NCI-H1930 (cell line): ENCODE results near the gene ATOX1.
A peak's percentile ranks its signal among the peaks of the same experiment; 100 is the strongest.
"Not testable (repeated sequence)": the region's sequence is repeated elsewhere in the genome, so short reads cannot be mapped to it uniquely, and the experiment has no call there.

Experiments used
- DNase-seq, 2 experiments: peaks; one replicate each; lab custom pipeline; 2025; lab: John Stamatoyannopoulos, UW

Gene ATOX1

GRCh38 chr5:151758430-151759241 lies at the start of gene ATOX1:
ATOX1 (minus strand) TSS chr5:151758631; CDS start chr5:151758551, 80 bp downstream.
- peak; percentile 79 to 80 for DNase-seq

- no peak for DNase-seq
Observed at GRCh38 chr5:151805414-151806223, 47.2 kb upstream of the ATOX1 start.

- no peak for DNase-seq
Observed at GRCh38 chr5:151800532-151800931, 42.1 kb upstream of the ATOX1 start.

GRCh38 chr5:151799407-151799806 lies 41.0 kb upstream of the ATOX1 start:
- DNase-seq: no peak

GRCh38 chr5:151798674-151799073 lies 40.2 kb upstream of the ATOX1 start:
- no peak for DNase-seq

GRCh38 chr5:151795426-151795825 lies 37.0 kb upstream of the ATOX1 start:
- DNase-seq: no peak

- DNase-seq: no peak
Observed at GRCh38 chr5:151793358-151793757, 34.9 kb upstream of the ATOX1 start.

- DNase-seq: no peak
Observed at GRCh38 chr5:151787817-151788216, 29.4 kb upstream of the ATOX1 start.

- DNase-seq: no peak
Observed at GRCh38 chr5:151786468-151786867, 28.0 kb upstream of the ATOX1 start.

- no peak for DNase-seq
Observed at GRCh38 chr5:151784141-151784540, 25.7 kb upstream of the ATOX1 start.

- not testable (repeated sequence) for DNase-seq
Observed at GRCh38 chr5:151783664-151784063, 25.2 kb upstream of the ATOX1 start.

- DNase-seq: no peak
Observed at GRCh38 chr5:151781201-151781600, 22.8 kb upstream of the ATOX1 start.

- DNase-seq: no peak
Observed at GRCh38 chr5:151780348-151780747, 21.9 kb upstream of the ATOX1 start.

GRCh38 chr5:151779531-151780125 lies 21.2 kb upstream of the ATOX1 start:
- DNase-seq: no peak

- no peak for DNase-seq
Observed at GRCh38 chr5:151775025-151775606, 16.7 kb upstream of the ATOX1 start.

- DNase-seq: no peak
Observed at GRCh38 chr5:151773951-151774350, 15.5 kb upstream of the ATOX1 start.

- no peak for DNase-seq
Observed at GRCh38 chr5:151772846-151773561, 14.6 kb upstream of the ATOX1 start.

- DNase-seq: peak in 1 of 2 experiments; percentile 49
Observed at GRCh38 chr5:151772029-151772845, 13.8 kb upstream of the ATOX1 start.

- DNase-seq: peak; percentile 98 to 99
Observed at GRCh38 chr5:151771259-151772028, 13.0 kb upstream of the ATOX1 start, which contains the start of gene G3BP1. G3BP1 (plus strand) TSS chr5:151771954; CDS start chr5:151786621, 14,667 bp downstream.
